Upper lobe of left lung (tissue), 6 donors: Measurements from ENCODE around the gene CDC34. TPM values are rescaled to one million over a fixed set of nuclear protein-coding genes. Genes with fewer than 3 reads are reported as not detected.

Source experiments
- ATAC-seq, 2 donors: fragments of 200-7000 bp; cut with Tn5 transposase; one replicate each; pipeline ENCODE4 v1.9.1; 2022; ENCODE audit warnings: mild to moderate bottlenecking in 2 of 2, moderate library complexity in 2 of 2; ENCODE audit not compliant: low FRiP score in 2 of 2
- DNase-seq, 2 donors: peaks; one replicate each; pipeline ENCODE4 v3.0.0-alpha.2; 2019 to 2020
- H3K27ac ChIP-seq, 4 donors: fragments of 200-600 bp; sonication (generic); one replicate each; pipeline ENCODE4 v1.5.1; 2016 to 2019
- H3K27me3 ChIP-seq, 4 donors: fragments of 200-600 bp; sonication (generic); one replicate each; pipeline ENCODE4 v1.5.1; 2017 to 2019
- H3K36me3 ChIP-seq, 4 donors: fragments of 200-600 bp; sonication (generic); one replicate each; pipeline ENCODE4 v1.5.1; 2016 to 2019
- H3K4me1 ChIP-seq, 4 donors: fragments of 200-600 bp; sonication (generic); one replicate each; pipeline ENCODE4 v1.5.1; 2018 to 2019
- H3K4me3 ChIP-seq, 4 donors: fragments of 200-600 bp; sonication (generic); one replicate each; pipeline ENCODE4 v1.5.1; 2017 to 2019; ENCODE audit warnings: mild to moderate bottlenecking in 2 of 4, moderate library complexity in 1 of 4
- H3K9me3 ChIP-seq, 4 donors: fragments of 200-600 bp; sonication (generic); one replicate each; pipeline ENCODE4 v1.5.1; 2018 to 2019
- CTCF ChIP-seq, 6 experiments: fragments of 450-650 bp in 4 of 6; fragments of 200-600 bp in 2 of 6; sonication (generic) in 2 of 6; IDR thresholded peaks; one replicate each; pipeline ENCODE4 v1.5.1; 2016 to 2019; ENCODE audit warnings: antibody characterized with exemption in 6 of 6
- EP300 ChIP-seq, 4 donors: sonication (generic); formaldehyde crosslinking; IDR thresholded peaks; one replicate each; pipeline ENCODE4 v1.5.1; 2017; ENCODE audit warnings: antibody characterized with exemption in 4 of 4, control low read depth in 2 of 4
- POLR2A ChIP-seq, 4 donors: fragments of 450-650 bp; IDR thresholded peaks; one replicate each; pipeline ENCODE4 v1.5.1; 2016 to 2017; ENCODE audit warnings: antibody characterized with exemption in 4 of 4, mild to moderate bottlenecking in 2 of 4
- POLR2AphosphoS5 ChIP-seq, 2 donors: sonication (generic); formaldehyde crosslinking; IDR thresholded peaks; one replicate each; pipeline ENCODE4 v1.5.1; 2017; ENCODE audit warnings: antibody characterized with exemption in 2 of 2
- WGBS, 2 donors: methylation state at CpG; one replicate each; pipeline ENCODE4 v1.1.5; 2017 to 2018; 5-methylcytosine and 5-hydroxymethylcytosine counted together
- total RNA-seq, 6 donors: library from RNA; depleted of rRNA in 4 of 6; stranded (reverse); fragments of >200 nt in 4 of 6; gene quantifications; one replicate each; pipeline versions ENCODE4 v1.1.0 to v1.2.1, GENCODE V29; 2016 to 2021
- donor health status: DM: no; HTN: no; CAD: no; lungs with moderate emphysema.
- donor health status: DM: no; HTN: yes; CAD: no; lungs with severe emphysema.

The CDC34 gene
- total RNA-seq, 6 donors from 2014 or later: 42.7 to 140 (median 52.4) TPM

- DNase-seq (peak in 1 of 2 donors; percentile 38), ATAC-seq (no peak)
- Histone ChIP-seq H3K9me3 (no peaks in the 10 kb centered on the region), H3K27ac (no peak overlapping the region), H3K36me3 (no peaks in the 10 kb centered on the region), H3K4me3 (no peak overlapping the region), H3K27me3 (peaks cover 5 to 30% (median 19%) of the 10 kb centered on the region in 4 donors), H3K4me1 (peaks cover 8 to 18% (median 15%) of the 10 kb centered on the region in 4 donors)
- TF ChIP-seq EP300 (IDR thresholded peaks at IDR 0.05) (no peak), POLR2AphosphoS5 (IDR thresholded peaks at IDR 0.05) (no peak), CTCF (IDR thresholded peaks at IDR 0.05) (no peak), POLR2A (IDR thresholded peaks at IDR 0.05) (no peak)
- 49 to 50% methylated on average over 5 of the region's 10 CpGs for WGBS, 2 donors
These were observed 36.5 kb upstream of the CDC34 start for GRCh38 chr19:495081-495401.

GRCh38 chr19:495402-496111 lies 36.0 kb upstream of the CDC34 start:
- TF ChIP-seq POLR2A (IDR thresholded peaks at IDR 0.05) (no peak), POLR2AphosphoS5 (IDR thresholded peaks at IDR 0.05) (no peak), CTCF (IDR thresholded peaks at IDR 0.05) (peak; percentile 52 to 83 (median 70)), EP300 (IDR thresholded peaks at IDR 0.05) (no peak)
- Histone ChIP-seq H3K9me3 (no peaks in the 10 kb centered on the region), H3K27ac (no peak overlapping the region), H3K36me3 (no peaks in the 10 kb centered on the region), H3K4me3 (no peak overlapping the region), H3K4me1 (peaks cover 8 to 18% (median 15%) of the 10 kb centered on the region in 4 donors), H3K27me3 (peaks cover 5 to 30% (median 19%) of the 10 kb centered on the region in 4 donors)
- ATAC-seq (peak; percentile 15 to 43), DNase-seq (peak in 1 of 2 donors; percentile 89)
- 23% methylated on average over 22 to 24 of the region's 32 CpGs for WGBS, 2 donors

- H3K27me3 ChIP-seq: peaks cover 5 to 30% (median 19%) of the 10 kb centered on the region in 4 donors
- peaks cover 8 to 18% (median 15%) of the 10 kb centered on the region in 4 donors for H3K4me1 ChIP-seq
- ATAC-seq (no peak), DNase-seq (peak in 1 of 2 donors; percentile 63)
- H3K27ac ChIP-seq: no peak within 1 kb of the TSS
- no peaks in the 10 kb centered on the region for H3K36me3 ChIP-seq
- WGBS, 2 donors: 13 to 14% methylated on average over 12 to 27 of the region's 33 CpGs
- no peak within 1 kb of the TSS for H3K4me3 ChIP-seq
- TF ChIP-seq EP300 (IDR thresholded peaks at IDR 0.05) (no peak), POLR2AphosphoS5 (IDR thresholded peaks at IDR 0.05) (no peak), CTCF (IDR thresholded peaks at IDR 0.05) (no peak), POLR2A (IDR thresholded peaks at IDR 0.05) (no peak)
- H3K9me3 ChIP-seq: no peaks in the 10 kb centered on the region
These were observed 35.4 kb upstream of the CDC34 start, which contains the start of gene MADCAM1 for GRCh38 chr19:496112-496665. MADCAM1 (plus strand) TSS chr19:496486; CDS start chr19:496500, 14 bp downstream.

DNA sequence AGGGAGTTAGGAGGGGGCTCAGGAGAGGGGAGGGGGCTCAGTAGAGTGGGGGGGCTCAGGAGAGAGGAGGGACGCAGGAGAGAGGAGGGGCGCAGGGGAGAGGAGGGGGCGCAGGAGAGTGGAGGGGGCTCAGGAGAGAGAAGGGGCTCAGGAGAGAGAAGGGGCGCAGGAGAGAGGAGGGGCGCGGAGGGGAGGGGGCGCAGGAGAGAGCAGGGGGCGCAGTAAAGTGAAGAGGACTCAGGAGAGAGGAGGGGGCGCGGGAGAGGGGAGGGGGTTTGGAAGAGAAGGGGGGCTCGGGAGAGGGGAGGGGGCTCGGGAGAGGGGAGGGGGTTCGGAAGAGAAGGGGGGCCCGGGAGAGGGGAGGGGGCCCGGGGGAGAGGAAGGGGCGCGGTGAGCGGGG lies 34.6 kb upstream of the CDC34 start:
- no peak overlapping the region for H3K27ac ChIP-seq
- 32% methylated on average over 4 of the region's 18 CpGs; no CpG with 5 or more reads in 1 of the 2 donors for WGBS, 2 donors
- peaks cover 5 to 30% (median 19%) of the 10 kb centered on the region in 4 donors for H3K27me3 ChIP-seq
- ATAC-seq (no peak), DNase-seq (peak in 1 of 2 donors; percentile 10)
- peaks cover 8 to 18% (median 15%) of the 10 kb centered on the region in 4 donors for H3K4me1 ChIP-seq
- no peaks in the 10 kb centered on the region for H3K9me3 ChIP-seq
- TF ChIP-seq POLR2AphosphoS5 (IDR thresholded peaks at IDR 0.05) (no peak), EP300 (IDR thresholded peaks at IDR 0.05) (no peak), POLR2A (IDR thresholded peaks at IDR 0.05) (no peak), CTCF (IDR thresholded peaks at IDR 0.05) (no peak)
- no peak overlapping the region for H3K4me3 ChIP-seq
- H3K36me3 ChIP-seq: no peaks in the 10 kb centered on the region
